ENCODE data around the gene CDX1. TPM values are rescaled to one million over a fixed set of nuclear protein-coding genes. Genes with fewer than 3 reads are reported as not detected.
A peak's percentile ranks its signal among the peaks of the same experiment; 100 is the strongest.

The CDX1 gene
- total and polyA plus RNA-seq, 8 donors, result 0.31 to 472 (median 2.0) TPM; not detected in 5

- no peaks in the 10 kb centered on the region for H3K9me3 ChIP-seq
- H3K4me1 ChIP-seq, result peaks cover 0 to 29% (median 19%) of the 10 kb centered on the region in 4 donors
- H3K27me3 ChIP-seq, result peaks cover 0 to 29% (median 21%) of the 10 kb centered on the region in 3 donors
- DNase-seq, result peak; percentile 41 to 77
- no peak overlapping the region for H3K4me3 ChIP-seq
- intact Hi-C loops (cut with DNase I; ENCODE audit: low total_unique reads), result loop anchor here (5.0 kb wide), 1 partner anchor 59 kb away; no protein-coding TSS in a partner anchor
- WGBS, 5 donors, result 49 to 57% (median 56%) methylated on average over 13 of the region's 13 CpGs
- no peaks in the 10 kb centered on the region for H3K36me3 ChIP-seq
- no peak for TF ChIP-seq EP300 (IDR thresholded peaks at IDR 0.05)
- no peak for TF ChIP-seq CTCF (IDR thresholded peaks at IDR 0.05)
- no peak for TF ChIP-seq POLR2AphosphoS5 (IDR thresholded peaks at IDR 0.05)
- TF ChIP-seq POLR2A (IDR thresholded peaks at IDR 0.05), result no peak
- H3K27ac ChIP-seq, result peak overlapping the region in 4 of 5 donors; percentile 7 to 57 (median 20)
Observed at GRCh38 chr5:150163547-150164059, 3.0 kb upstream of the CDX1 start.

- Histone ChIP-seq H3K4me1 (peaks cover 0 to 29% (median 16%) of the 10 kb centered on the region in 4 donors), H3K4me3 (no peak overlapping the region), H3K27me3 (peaks cover 0 to 36% (median 21%) of the 10 kb centered on the region in 3 donors), H3K36me3 (no peaks in the 10 kb centered on the region), H3K27ac (peak overlapping the region in 3 of 5 donors; percentile 7 to 57 (median 29)), H3K9me3 (no peaks in the 10 kb centered on the region)
- no peak for TF ChIP-seq POLR2AphosphoS5 (IDR thresholded peaks at IDR 0.05)
- intact Hi-C loops (cut with DNase I; ENCODE audit: low total_unique reads), result loop anchor here (5.0 kb wide), 1 partner anchor 58 kb away; no protein-coding TSS in a partner anchor
- peak in 1 of 2 donors; percentile 58 for DNase-seq
- WGBS, 5 donors, result 61 to 69% (median 65%) methylated on average over 6 of the region's 6 CpGs
Observed at GRCh38 chr5:150164211-150164980, 2.2 kb upstream of the CDX1 start.

- WGBS, 5 donors, result 66 to 74% (median 71%) methylated on average over 20 to 27 of the region's 27 CpGs
- Histone ChIP-seq H3K36me3 (no peaks in the 10 kb centered on the region), H3K27ac (no peak overlapping the region), H3K9me3 (no peaks in the 10 kb centered on the region), H3K27me3 (peaks cover 0 to 54% (median 21%) of the 10 kb centered on the region in 3 donors), H3K4me3 (no peak overlapping the region), H3K4me1 (peaks cover 0 to 28% (median 16%) of the 10 kb centered on the region in 4 donors)
- TF ChIP-seq CTCF (IDR thresholded peaks at IDR 0.05), result no peak
- TF ChIP-seq POLR2A (IDR thresholded peaks at IDR 0.05), result no peak
- TF ChIP-seq POLR2AphosphoS5 (IDR thresholded peaks at IDR 0.05), result no peak
- no peak for TF ChIP-seq EP300 (IDR thresholded peaks at IDR 0.05)
- intact Hi-C loops (cut with DNase I; ENCODE audit: low total_unique reads), result no loop called here
- DNase-seq, result no peak
Observed at GRCh38 chr5:150166037-150166649, 435 bp upstream of the CDX1 start.

GRCh38 chr5:150167512-150167850 lies 903 bp downstream of the CDX1 start:
- Histone ChIP-seq H3K27ac (no peak overlapping the region), H3K9me3 (no peaks in the 10 kb centered on the region), H3K27me3 (peaks cover 0 to 54% (median 21%) of the 10 kb centered on the region in 3 donors), H3K4me1 (peaks cover 0 to 22% (median 16%) of the 10 kb centered on the region in 4 donors), H3K4me3 (no peak overlapping the region), H3K36me3 (no peaks in the 10 kb centered on the region)
- DNase-seq, result no peak
- WGBS, 5 donors, result 33 to 70% (median 41%) methylated on average over 14 to 15 of the region's 15 CpGs
- TF ChIP-seq EP300 (IDR thresholded peaks at IDR 0.05), result no peak
- TF ChIP-seq POLR2A (IDR thresholded peaks at IDR 0.05), result no peak
- no peak for TF ChIP-seq POLR2AphosphoS5 (IDR thresholded peaks at IDR 0.05)
- no peak for TF ChIP-seq CTCF (IDR thresholded peaks at IDR 0.05)
- intact Hi-C loops (cut with DNase I; ENCODE audit: low total_unique reads), result no loop called here
